Ovary (tissue), 3 donors: Measurements from ENCODE around the gene TGM1.

ENCODE experiments used
- EP300 ChIP-seq: sonication (generic); formaldehyde crosslinking; IDR thresholded peaks from one replicate; pipeline ENCODE4 v1.6.1; 2017; ENCODE audit warnings: antibody characterized with exemption
- TF ChIP-seq, protein P1 (sequence below), 3 donors: fragments of 450-650 bp in 2 of 3; fragments of 200-600 bp in 1 of 3; IDR thresholded peaks; one replicate each; pipeline versions ENCODE4 v1.5.1 to v1.8.0; 2016 to 2022; ENCODE audit warnings: antibody characterized with exemption in 3 of 3, mild to moderate bottlenecking in 1 of 3
- donor health status: DM: no; HTN: no; CAD: no.

DNA sequence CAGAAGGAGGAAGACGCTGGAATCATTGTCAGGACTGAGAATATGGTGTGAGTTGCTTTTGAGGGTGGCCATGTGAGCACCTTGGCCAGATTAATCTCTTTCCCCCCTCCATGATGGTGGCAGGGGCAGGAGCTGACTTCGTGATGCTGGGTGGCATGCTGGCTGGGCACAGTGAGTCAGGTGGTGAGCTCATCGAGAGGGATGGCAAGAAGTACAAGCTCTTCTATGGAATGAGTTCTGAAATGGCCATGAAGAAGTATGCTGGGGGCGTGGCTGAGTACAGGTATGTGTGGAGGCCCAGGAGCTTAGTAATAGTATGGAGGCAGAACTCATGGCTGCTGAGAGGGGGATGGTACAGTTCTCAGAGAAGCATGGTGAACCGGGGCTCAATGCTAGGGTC, 24.9 kb downstream of the TGM1 start:
- no peak for TF ChIP-seq EP300
- TF ChIP-seq, protein P1, sequence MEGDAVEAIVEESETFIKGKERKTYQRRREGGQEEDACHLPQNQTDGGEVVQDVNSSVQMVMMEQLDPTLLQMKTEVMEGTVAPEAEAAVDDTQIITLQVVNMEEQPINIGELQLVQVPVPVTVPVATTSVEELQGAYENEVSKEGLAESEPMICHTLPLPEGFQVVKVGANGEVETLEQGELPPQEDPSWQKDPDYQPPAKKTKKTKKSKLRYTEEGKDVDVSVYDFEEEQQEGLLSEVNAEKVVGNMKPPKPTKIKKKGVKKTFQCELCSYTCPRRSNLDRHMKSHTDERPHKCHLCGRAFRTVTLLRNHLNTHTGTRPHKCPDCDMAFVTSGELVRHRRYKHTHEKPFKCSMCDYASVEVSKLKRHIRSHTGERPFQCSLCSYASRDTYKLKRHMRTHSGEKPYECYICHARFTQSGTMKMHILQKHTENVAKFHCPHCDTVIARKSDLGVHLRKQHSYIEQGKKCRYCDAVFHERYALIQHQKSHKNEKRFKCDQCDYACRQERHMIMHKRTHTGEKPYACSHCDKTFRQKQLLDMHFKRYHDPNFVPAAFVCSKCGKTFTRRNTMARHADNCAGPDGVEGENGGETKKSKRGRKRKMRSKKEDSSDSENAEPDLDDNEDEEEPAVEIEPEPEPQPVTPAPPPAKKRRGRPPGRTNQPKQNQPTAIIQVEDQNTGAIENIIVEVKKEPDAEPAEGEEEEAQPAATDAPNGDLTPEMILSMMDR (IDR thresholded peaks at IDR 0.05), result no peak
